Effector memory CD4-positive, alpha-beta T cell (primary cell): ENCODE data around the gene DIPK2B.
A peak's percentile ranks its signal among the peaks of the same experiment; 100 is the strongest.

Experiments used
- DNase-seq, 3 donors: peaks; one replicate each; pipeline ENCODE4 v3.0.0-alpha.2; 2020
- H3K27ac ChIP-seq: 2 replicates; pipeline ENCODE4 v1.7.0; 2013; ENCODE audit warnings: mild to moderate bottlenecking, low read length, moderate library complexity; ENCODE audit not compliant: insufficient read depth, poor library complexity, severe bottlenecking
- H3K27me3 ChIP-seq: replicated peaks from 2 replicates; pipeline ENCODE4 v1.7.0; 2013; ENCODE audit warnings: mild to moderate bottlenecking, low read length; ENCODE audit not compliant: insufficient read depth, control insufficient read depth, poor library complexity, severe bottlenecking
- H3K36me3 ChIP-seq: 2 replicates; pipeline ENCODE4 v1.7.0; 2013; ENCODE audit warnings: mild to moderate bottlenecking, low read length, moderate library complexity; ENCODE audit not compliant: control insufficient read depth, insufficient read depth
- H3K4me1 ChIP-seq: 2 replicates; pipeline ENCODE4 v1.7.0; 2013; ENCODE audit warnings: low read length, mild to moderate bottlenecking; ENCODE audit not compliant: control insufficient read depth, insufficient read depth, poor library complexity, severe bottlenecking
- H3K4me3 ChIP-seq: 2 replicates; pipeline ENCODE4 v1.7.0; 2013; ENCODE audit warnings: low read length, low read depth, mild to moderate bottlenecking; ENCODE audit not compliant: insufficient read depth, poor library complexity, severe bottlenecking
- H3K9me3 ChIP-seq: 2 replicates; pipeline ENCODE4 v1.7.0; 2013; ENCODE audit warnings: mild to moderate bottlenecking, low read length, moderate library complexity; ENCODE audit not compliant: control insufficient read depth
- total RNA-seq, 3 donors: gene quantifications; one replicate each; lab custom pipeline; 2026; lab: John Stamatoyannopoulos, UW

DIPK2B gene
- total RNA-seq: 0 reads per million in 3 donors

GRCh38 chrX:45200741-45201234 is at the start of gene DIPK2B:
Gene DIPK2B, minus strand, starts transcription at chrX:45200876. Its CDS starts 50 bp downstream, at chrX:45200826.
- no peaks in the 10 kb centered on the region for H3K27me3 ChIP-seq
- no peak for DNase-seq
- H3K36me3 ChIP-seq: no peaks in the 10 kb centered on the region
- no peaks in the 10 kb centered on the region for H3K4me1 ChIP-seq
- no peak within 1 kb of the TSS for H3K27ac ChIP-seq
- no peak within 1 kb of the TSS for H3K4me3 ChIP-seq
- H3K9me3 ChIP-seq: no peaks in the 10 kb centered on the region

- no peak overlapping the region for H3K4me3 ChIP-seq
- H3K4me1 ChIP-seq: no peaks in the 10 kb centered on the region
- no peaks in the 10 kb centered on the region for H3K9me3 ChIP-seq
- no peak overlapping the region for H3K27ac ChIP-seq
- no peaks in the 10 kb centered on the region for H3K36me3 ChIP-seq
- DNase-seq: no peak
- no peaks in the 10 kb centered on the region for H3K27me3 ChIP-seq
These were observed 39.6 kb upstream of the DIPK2B start for GRCh38 chrX:45240301-45240700.

- Histone ChIP-seq H3K36me3 (no peaks in the 10 kb centered on the region), H3K9me3 (no peaks in the 10 kb centered on the region), H3K4me1 (no peaks in the 10 kb centered on the region), H3K4me3 (no peak overlapping the region), H3K27ac (no peak overlapping the region), H3K27me3 (no peaks in the 10 kb centered on the region)
- no peak for DNase-seq
These were observed 37.8 kb upstream of the DIPK2B start for GRCh38 chrX:45238489-45238888.

- H3K27ac ChIP-seq: no peak overlapping the region
- H3K9me3 ChIP-seq: no peaks in the 10 kb centered on the region
- DNase-seq: no peak
- H3K4me3 ChIP-seq: no peak overlapping the region
- H3K27me3 ChIP-seq: no peaks in the 10 kb centered on the region
- H3K4me1 ChIP-seq: peaks cover 5% of the 10 kb centered on the region
- H3K36me3 ChIP-seq: no peaks in the 10 kb centered on the region
These were observed 32.9 kb upstream of the DIPK2B start for GRCh38 chrX:45233531-45233930.

GRCh38 chrX:45232139-45232538 is 31.5 kb upstream of the DIPK2B start:
- peak in 2 of 3 donors; percentile 1 to 8 for DNase-seq
- H3K4me1 ChIP-seq: peaks cover 5% of the 10 kb centered on the region
- H3K27ac ChIP-seq: no peak overlapping the region
- H3K36me3 ChIP-seq: no peaks in the 10 kb centered on the region
- H3K9me3 ChIP-seq: no peaks in the 10 kb centered on the region
- H3K27me3 ChIP-seq: no peaks in the 10 kb centered on the region
- H3K4me3 ChIP-seq: no peak overlapping the region

GRCh38 chrX:45230410-45230809 is 29.7 kb upstream of the DIPK2B start:
- Histone ChIP-seq H3K27ac (no peak overlapping the region), H3K9me3 (no peaks in the 10 kb centered on the region), H3K4me3 (no peak overlapping the region), H3K27me3 (no peaks in the 10 kb centered on the region), H3K36me3 (no peaks in the 10 kb centered on the region), H3K4me1 (peaks cover 5% of the 10 kb centered on the region)
- no peak for DNase-seq

- Histone ChIP-seq H3K4me3 (no peak overlapping the region), H3K27me3 (no peaks in the 10 kb centered on the region), H3K27ac (no peak overlapping the region), H3K4me1 (peaks cover 5% of the 10 kb centered on the region), H3K9me3 (no peaks in the 10 kb centered on the region), H3K36me3 (no peaks in the 10 kb centered on the region)
- no peak for DNase-seq
These were observed 28.7 kb upstream of the DIPK2B start for GRCh38 chrX:45229348-45229747.

- DNase-seq: no peak
- H3K36me3 ChIP-seq: no peaks in the 10 kb centered on the region
- peaks cover 5% of the 10 kb centered on the region for H3K4me1 ChIP-seq
These were observed 27.4 kb upstream of the DIPK2B start for GRCh38 chrX:45228126-45228525.

GRCh38 chrX:45208121-45208856 is 7.6 kb upstream of the DIPK2B start:
- Histone ChIP-seq H3K27ac (no peak overlapping the region), H3K4me3 (no peak overlapping the region), H3K9me3 (no peaks in the 10 kb centered on the region), H3K36me3 (no peaks in the 10 kb centered on the region), H3K4me1 (no peaks in the 10 kb centered on the region), H3K27me3 (no peaks in the 10 kb centered on the region)
- no peak for DNase-seq

More at GRCh38 chrX:45228126-45228525, 27.4 kb upstream of the DIPK2B start:
- Histone ChIP-seq H3K27ac (no peak overlapping the region), H3K4me3 (no peak overlapping the region), H3K9me3 (no peaks in the 10 kb centered on the region), H3K27me3 (no peaks in the 10 kb centered on the region)

GRCh38 chrX:45202171-45202570 is 1.5 kb upstream of the DIPK2B start:
- no peaks in the 10 kb centered on the region for H3K4me1 ChIP-seq
- no peak for DNase-seq
- H3K9me3 ChIP-seq: no peaks in the 10 kb centered on the region
- H3K36me3 ChIP-seq: no peaks in the 10 kb centered on the region
- no peaks in the 10 kb centered on the region for H3K27me3 ChIP-seq
- H3K27ac ChIP-seq: no peak overlapping the region
- no peak overlapping the region for H3K4me3 ChIP-seq
